RPMI7951 (cell line): ENCODE results near the gene SOAT2. TPM values are rescaled to one million over a fixed set of nuclear protein-coding genes. Genes with fewer than 3 reads are reported as not detected.

Experiments
- total RNA-seq: library from RNA; depleted of rRNA; stranded (reverse); fragments of >200 nt; shearing (Covaris generic); gene quantifications from 2 replicates; pipeline ENCODE4 v1.2.3, GENCODE V29; 2014; rRNA removed

SOAT2 gene
- total RNA-seq, 1 experiment from 2014 or later: not detected

Other genes with a start within 250 kb of the SOAT2 start
- 3.5 and 4.7 TPM in 2 replicates for gene KRT8, start 198.4 kb upstream of the SOAT2 start, total RNA-seq
- 75.0 and 91.8 TPM in 2 replicates for gene KRT18, start 154.4 kb upstream of the SOAT2 start, total RNA-seq
- gene EIF4B, start 97.0 kb upstream of the SOAT2 start, total RNA-seq: 321 and 337 TPM in 2 replicates
- gene TNS2, start 53.4 kb upstream of the SOAT2 start, total RNA-seq: 6.1 and 10.5 TPM in 2 replicates
- 10.6 and 16.7 TPM in 2 replicates for gene SPRYD3, start 24.1 kb upstream of the SOAT2 start, total RNA-seq
- 103 and 132 TPM in 2 replicates for gene IGFBP6, start 5.8 kb upstream of the SOAT2 start, total RNA-seq
- gene ZNF740, start 77.2 kb downstream of the SOAT2 start, total RNA-seq: 6.6 and 8.6 TPM in 2 replicates
- gene CSAD, start 77.4 kb downstream of the SOAT2 start, total RNA-seq: 1.8 and 5.3 TPM in 2 replicates
- 0.96 and 1.1 TPM in 2 replicates for gene ITGB7, start 103.8 kb downstream of the SOAT2 start, total RNA-seq
- gene RARG, start 128.7 kb downstream of the SOAT2 start, total RNA-seq: 11.1 and 13.8 TPM in 2 replicates
- gene ESPL1, start 164.8 kb downstream of the SOAT2 start, total RNA-seq: 11.3 and 12.6 TPM in 2 replicates
- 480 and 497 TPM in 2 replicates for gene PFDN5, start 192.1 kb downstream of the SOAT2 start, total RNA-seq
- 55.9 and 60.0 TPM in 2 replicates for gene MYG1, start 196.2 kb downstream of the SOAT2 start, total RNA-seq
- gene AAAS, start 218.1 kb downstream of the SOAT2 start, total RNA-seq: 43.9 and 56.0 TPM in 2 replicates
- not detected in 2 replicates for gene SP7, start 232.9 kb downstream of the SOAT2 start, total RNA-seq